ENCODE measurements around the gene EFCAB5.

GRCh38 chr17:30027676-30028075 is 86.2 kb downstream of the EFCAB5 start:
- TF ChIP-seq CTCF (IDR thresholded peaks at IDR 0.05) (no peak), POLR2A (IDR thresholded peaks at IDR 0.05) (no peak)

Measured in testis (tissue), 2 donors.